Muscle of leg (tissue), 11 donors: ENCODE measurements around the gene PKLR. TPM values are rescaled to one million over a fixed set of nuclear protein-coding genes. Genes with fewer than 3 reads are reported as not detected.
A peak's percentile ranks its signal among the peaks of the same experiment; 100 is the strongest.

ENCODE experiments used
- DNase-seq: peaks from one replicate; pipeline ENCODE4 v3.0.0; 2013
- H3K27ac ChIP-seq: one replicate; pipeline ENCODE4 v1.5.1; 2013; ENCODE audit warnings: mild to moderate bottlenecking, low read length, control low read depth
- H3K27me3 ChIP-seq: one replicate; pipeline ENCODE4 v1.6.1; 2013; ENCODE audit warnings: low read length; ENCODE audit not compliant: control insufficient read depth, insufficient read depth
- H3K36me3 ChIP-seq: one replicate; pipeline ENCODE4 v1.6.1; 2013; ENCODE audit warnings: low read length; ENCODE audit not compliant: control insufficient read depth, insufficient read depth
- H3K4me1 ChIP-seq: one replicate; pipeline ENCODE4 v1.6.1; 2013; ENCODE audit warnings: low read length; ENCODE audit not compliant: control insufficient read depth, insufficient read depth
- H3K4me3 ChIP-seq: one replicate; pipeline ENCODE4 v1.5.1; 2013; ENCODE audit warnings: low read length, control low read depth
- H3K9me3 ChIP-seq: replicated peaks from 2 replicates; pipeline ENCODE4 v1.6.1; 2013; ENCODE audit warnings: low read depth, low read length; ENCODE audit not compliant: control insufficient read depth
- WGBS: methylation state at CpG from one replicate; pipeline ENCODE4 v1.1.5; 2013; ENCODE audit warnings: missing lambda C conversion rate; ENCODE audit not compliant: insufficient coverage; 5-methylcytosine and 5-hydroxymethylcytosine counted together
- polyA plus RNA-seq, 8 donors: library from polyadenylated mRNA; unstranded; fragments of 120-200 nt; gene quantifications; one replicate each; pipeline versions ENCODE4 v1.2.1 to v1.2.3, GENCODE V29; 2013; ENCODE audit warnings: inconsistent platforms in 1 of 8, low replicate concordance in 1 of 8; ENCODE audit not compliant: insufficient read length in 8 of 8, insufficient read depth in 1 of 8
- total RNA-seq: library from RNA; stranded (reverse); fragments of 120-200 nt; gene quantifications from one replicate; pipeline ENCODE4 v1.2.4, GENCODE V29; 2013

Gene PKLR
- total and polyA plus RNA-seq, 9 donors = 0.04 to 2.1 (median 0.18) TPM; not detected in 1

DNA sequence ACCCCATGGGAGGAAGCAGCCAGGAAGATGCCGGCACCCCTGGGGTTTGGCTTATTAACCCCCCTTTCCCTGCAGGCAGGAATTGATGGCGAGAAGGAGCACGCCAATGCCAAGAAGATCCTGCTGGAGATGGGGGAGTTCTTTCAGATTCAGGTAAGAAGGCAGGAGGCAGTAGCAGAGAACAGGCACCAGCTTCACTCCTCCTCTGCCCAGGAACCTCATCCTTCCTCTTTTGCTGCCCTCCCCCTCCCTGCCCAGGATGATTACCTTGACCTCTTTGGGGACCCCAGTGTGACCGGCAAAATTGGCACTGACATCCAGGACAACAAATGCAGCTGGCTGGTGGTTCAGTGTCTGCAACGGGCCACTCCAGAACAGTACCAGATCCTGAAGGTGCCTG, 18.3 kb upstream of the PKLR start:
- Histone ChIP-seq H3K36me3 (peaks cover 31% of the 10 kb centered on the region), H3K27ac (no peak overlapping the region), H3K4me1 (peaks cover 27% of the 10 kb centered on the region), H3K4me3 (no peak overlapping the region), H3K27me3 (no peaks in the 10 kb centered on the region), H3K9me3 (no peaks in the 10 kb centered on the region)
- WGBS = 69% methylated on average over 2 of the region's 5 CpGs
- no peak for DNase-seq

DNA sequence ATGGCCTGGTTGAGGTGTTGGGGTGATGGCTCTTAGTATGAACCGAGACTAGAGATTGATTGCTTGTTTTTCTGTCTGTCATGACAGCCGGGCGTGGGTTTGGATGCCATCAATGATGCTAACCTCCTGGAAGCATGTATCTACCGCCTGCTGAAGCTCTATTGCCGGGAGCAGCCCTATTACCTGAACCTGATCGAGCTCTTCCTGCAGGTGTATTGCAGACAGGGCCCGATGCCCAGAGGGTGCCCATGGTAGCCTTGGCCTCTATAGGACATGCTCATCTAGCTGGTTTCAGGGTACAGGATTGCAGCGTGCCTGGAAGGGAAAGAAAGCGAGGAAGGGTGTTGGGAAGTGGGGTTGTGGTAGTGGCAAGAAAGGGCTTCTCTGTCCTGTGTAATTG, 16.8 kb upstream of the PKLR start:
- Histone ChIP-seq H3K4me1 (peaks cover 31% of the 10 kb centered on the region), H3K36me3 (peaks cover 40% of the 10 kb centered on the region)
- 94% methylated on average over 9 of the region's 9 CpGs for WGBS

DNA sequence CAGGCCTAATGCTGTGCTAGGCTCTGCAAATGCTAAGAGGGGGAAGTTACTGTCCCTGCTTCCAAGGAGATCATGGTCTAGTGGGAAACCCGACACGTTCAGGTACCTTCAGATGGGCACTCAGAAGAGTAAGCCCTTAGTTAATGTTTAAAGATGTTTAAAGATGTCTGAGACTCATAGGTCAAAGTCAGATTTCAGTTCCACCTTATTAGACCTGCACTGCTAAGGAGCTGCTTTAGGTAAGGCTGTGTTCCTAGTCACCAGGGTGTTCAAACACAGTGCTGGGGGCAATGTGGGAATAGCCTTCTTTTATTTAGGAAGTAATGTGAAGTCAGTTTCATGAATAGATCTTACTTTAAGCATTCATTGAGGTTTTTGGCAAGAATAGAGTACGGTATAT, 15.7 kb upstream of the PKLR start:
- peaks cover 49% of the 10 kb centered on the region for H3K36me3 ChIP-seq
- no peaks in the 10 kb centered on the region for H3K9me3 ChIP-seq
- no peak overlapping the region for H3K27ac ChIP-seq
- no peak overlapping the region for H3K4me3 ChIP-seq
- peaks cover 24% of the 10 kb centered on the region for H3K4me1 ChIP-seq
- WGBS = 100% methylated on average over 2 of the region's 3 CpGs
- H3K27me3 ChIP-seq = no peaks in the 10 kb centered on the region
- DNase-seq = no peak

More for the DNA sequence above, 16.8 kb upstream of the PKLR start:
- no peak overlapping the region for H3K27ac ChIP-seq
- no peaks in the 10 kb centered on the region for H3K9me3 ChIP-seq
- H3K27me3 ChIP-seq = no peaks in the 10 kb centered on the region
- no peak for DNase-seq
- H3K4me3 ChIP-seq = no peak overlapping the region

DNA sequence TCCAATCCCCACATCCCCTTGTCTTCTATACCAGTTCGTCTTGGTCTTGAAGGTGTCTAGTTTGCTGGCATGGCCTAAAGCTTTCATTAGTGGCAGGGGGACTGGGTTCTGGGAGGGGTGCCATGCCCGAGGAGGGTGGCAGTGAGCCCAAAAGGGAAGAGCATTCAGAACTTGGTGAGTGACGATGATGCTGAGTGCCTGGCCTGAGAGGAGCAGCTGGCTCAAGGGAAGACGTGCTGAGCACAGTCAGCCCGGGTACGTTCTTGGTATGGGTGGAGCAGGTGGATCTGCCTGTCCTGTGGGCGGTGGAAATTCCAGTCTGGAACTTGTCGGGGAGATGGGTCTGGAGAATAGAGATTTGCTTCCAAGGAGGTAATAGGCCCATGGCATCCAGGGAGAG, 12.0 kb upstream of the PKLR start:
- H3K9me3 ChIP-seq = no peaks in the 10 kb centered on the region
- peaks cover 46% of the 10 kb centered on the region for H3K36me3 ChIP-seq
- H3K4me1 ChIP-seq = peaks cover 17% of the 10 kb centered on the region
- no peaks in the 10 kb centered on the region for H3K27me3 ChIP-seq
- DNase-seq = no peak
- 83% methylated on average over 7 of the region's 8 CpGs for WGBS
- H3K4me3 ChIP-seq = no peak overlapping the region
- H3K27ac ChIP-seq = peak overlapping the region; percentile 65

DNA sequence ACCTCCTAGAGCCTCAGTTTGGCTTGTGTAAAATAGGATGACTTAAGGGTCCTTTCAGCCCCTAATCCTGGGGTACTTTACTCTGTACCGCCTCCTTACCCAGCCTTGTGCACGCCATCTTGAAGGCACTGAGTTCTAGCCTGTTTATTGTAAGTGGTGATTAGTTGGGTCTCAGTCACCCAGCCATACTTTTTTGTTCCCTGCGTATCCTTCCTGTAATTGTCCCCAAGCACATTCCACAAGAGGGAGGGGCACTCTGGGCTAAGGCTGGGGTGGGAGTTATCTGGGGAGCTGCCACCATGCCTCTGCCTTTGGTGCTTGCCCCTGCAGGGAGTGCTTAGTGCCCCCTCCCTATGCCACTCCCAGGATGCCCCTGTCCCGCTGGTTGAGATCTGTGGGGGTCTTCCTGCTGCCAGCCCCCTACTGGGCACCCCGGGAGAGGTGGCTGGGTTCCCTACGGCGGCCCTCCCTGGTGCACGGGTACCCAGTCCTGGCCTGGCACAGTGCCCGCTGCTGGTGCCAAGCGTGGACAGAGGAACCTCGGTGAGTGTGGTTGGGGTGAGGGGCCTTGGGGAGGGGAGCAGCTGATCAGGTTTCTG, 8.3 kb upstream of the PKLR start:
- H3K4me1 ChIP-seq = peaks cover 32% of the 10 kb centered on the region
- peak; percentile 45 for DNase-seq
- WGBS = no CpG with 5 or more reads among the region's 11 CpGs

DNA sequence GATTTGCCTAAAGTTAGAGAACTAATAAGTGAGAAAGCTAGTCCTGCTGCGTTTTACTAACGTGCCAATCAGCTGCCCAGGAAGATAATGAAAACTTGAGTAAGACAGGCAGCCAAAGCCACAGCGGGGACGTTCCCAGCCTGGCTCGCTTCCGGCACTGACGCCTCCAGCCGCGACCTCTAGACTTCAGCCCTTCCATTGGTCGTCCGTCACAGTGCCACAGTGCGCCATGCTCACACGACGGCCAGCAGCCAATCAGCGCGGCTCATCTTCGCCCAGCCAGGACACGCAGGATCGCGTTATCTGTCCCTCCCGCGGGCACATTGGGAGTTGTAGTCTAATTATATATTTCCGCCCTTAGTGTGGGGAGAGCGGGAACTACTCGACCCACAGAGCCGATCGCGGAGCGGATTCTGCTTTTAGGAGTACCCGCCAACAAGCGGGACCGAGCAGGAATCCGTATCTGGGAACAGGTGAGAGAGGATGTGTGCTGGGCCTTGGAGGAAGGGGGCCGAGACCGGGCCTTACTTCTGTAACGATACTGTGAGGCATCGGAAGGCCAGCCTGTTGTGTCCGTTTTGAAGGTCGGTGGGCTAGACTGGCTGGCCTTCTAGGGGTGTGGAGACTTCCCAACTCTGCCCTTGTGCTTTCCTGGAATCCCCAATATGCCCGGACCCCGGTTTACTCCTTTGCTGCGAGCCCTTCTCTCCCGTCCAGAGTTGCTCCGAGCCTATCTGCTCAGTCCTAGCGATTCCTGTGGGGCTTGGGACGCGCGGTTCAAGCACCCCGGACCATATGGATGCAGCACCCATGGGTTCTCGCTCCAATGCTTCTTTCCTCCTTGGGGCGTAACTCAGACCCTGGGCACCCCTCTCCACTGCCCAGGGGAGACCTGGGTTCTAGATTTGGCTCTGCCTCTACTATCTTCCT, 7.5 kb upstream of the PKLR start, which contains the start of gene FDPS:
Gene FDPS (plus strand): TSS at position 374 of the 930 bp plus-strand sequence. CDS start 924 bp downstream, outside the sequence.
- peak; percentile 100 for DNase-seq
- WGBS = under 1% methylated on average over 37 of the region's 51 CpGs
- H3K4me3 ChIP-seq = peak within 1 kb of the TSS; percentile 84
- no peaks in the 10 kb centered on the region for H3K27me3 ChIP-seq
- H3K9me3 ChIP-seq = no peaks in the 10 kb centered on the region
- peak within 1 kb of the TSS; percentile 97 for H3K27ac ChIP-seq
- peaks cover 32% of the 10 kb centered on the region for H3K4me1 ChIP-seq
- peaks cover 24% of the 10 kb centered on the region for H3K36me3 ChIP-seq

More for the DNA sequence above, 8.3 kb upstream of the PKLR start:
- Histone ChIP-seq H3K36me3 (peaks cover 28% of the 10 kb centered on the region), H3K9me3 (no peaks in the 10 kb centered on the region), H3K27me3 (no peaks in the 10 kb centered on the region), H3K27ac (peak overlapping the region; percentile 97), H3K4me3 (peak overlapping the region; percentile 84)

DNA sequence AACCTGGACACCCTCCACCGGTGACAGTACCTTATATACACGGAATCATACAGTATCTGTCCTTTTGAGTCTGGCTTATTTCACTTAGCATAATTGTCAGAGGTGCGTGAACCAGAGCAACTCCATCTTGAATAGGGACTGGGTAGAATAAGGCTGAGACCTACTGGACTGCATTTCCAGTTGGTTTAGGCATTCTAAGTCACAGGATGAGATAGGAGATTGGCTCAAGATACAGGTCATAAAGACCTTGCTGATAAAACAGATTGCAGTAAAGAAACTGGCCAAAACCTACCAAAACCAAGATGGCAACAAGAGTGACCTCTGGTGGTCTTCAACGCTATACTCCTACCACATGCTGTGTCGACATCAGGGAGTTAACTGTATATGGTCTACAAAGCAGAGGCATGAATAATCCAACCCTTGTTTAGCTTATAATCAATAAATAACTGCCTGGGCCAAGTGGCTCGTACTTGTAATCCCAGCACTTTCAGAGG, 6.1 kb upstream of the PKLR start:
- Histone ChIP-seq H3K36me3 (peaks cover 14% of the 10 kb centered on the region), H3K4me3 (no peak overlapping the region), H3K27me3 (no peaks in the 10 kb centered on the region), H3K4me1 (peaks cover 29% of the 10 kb centered on the region), H3K27ac (peak overlapping the region; percentile 97), H3K9me3 (no peaks in the 10 kb centered on the region)
- WGBS = 74% methylated on average over 2 of the region's 6 CpGs
- DNase-seq = peak; percentile 68

DNA sequence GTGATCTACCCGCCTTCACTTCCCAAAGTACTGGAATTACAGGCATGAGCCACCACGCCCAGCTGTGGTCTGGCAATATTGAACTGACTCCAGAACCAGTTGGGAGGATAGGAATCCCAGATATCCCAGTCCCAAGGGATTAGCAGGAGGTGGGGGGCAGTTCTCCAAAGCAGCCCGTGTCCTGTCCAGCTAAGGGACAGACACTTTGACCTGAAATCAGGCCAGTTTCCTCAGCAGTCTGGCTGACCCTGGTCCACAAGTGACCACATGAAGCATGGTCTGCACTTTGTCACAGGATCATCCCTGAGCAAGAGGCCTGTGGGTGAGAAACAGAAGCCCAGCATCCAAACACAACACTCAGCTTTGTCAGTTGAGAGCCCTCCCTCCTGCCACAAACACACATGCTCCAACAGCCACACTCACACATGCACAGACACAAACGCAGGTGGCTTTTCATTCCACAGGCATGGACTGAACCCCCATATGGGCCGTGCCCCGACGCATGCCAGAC, 4.7 kb upstream of the PKLR start:
- 54% methylated on average over 5 of the region's 7 CpGs for WGBS
- Histone ChIP-seq H3K27ac (no peak overlapping the region), H3K4me3 (no peak overlapping the region), H3K4me1 (peaks cover 27% of the 10 kb centered on the region), H3K9me3 (no peaks in the 10 kb centered on the region), H3K27me3 (no peaks in the 10 kb centered on the region), H3K36me3 (peaks cover 5% of the 10 kb centered on the region)
- DNase-seq = no peak

DNA sequence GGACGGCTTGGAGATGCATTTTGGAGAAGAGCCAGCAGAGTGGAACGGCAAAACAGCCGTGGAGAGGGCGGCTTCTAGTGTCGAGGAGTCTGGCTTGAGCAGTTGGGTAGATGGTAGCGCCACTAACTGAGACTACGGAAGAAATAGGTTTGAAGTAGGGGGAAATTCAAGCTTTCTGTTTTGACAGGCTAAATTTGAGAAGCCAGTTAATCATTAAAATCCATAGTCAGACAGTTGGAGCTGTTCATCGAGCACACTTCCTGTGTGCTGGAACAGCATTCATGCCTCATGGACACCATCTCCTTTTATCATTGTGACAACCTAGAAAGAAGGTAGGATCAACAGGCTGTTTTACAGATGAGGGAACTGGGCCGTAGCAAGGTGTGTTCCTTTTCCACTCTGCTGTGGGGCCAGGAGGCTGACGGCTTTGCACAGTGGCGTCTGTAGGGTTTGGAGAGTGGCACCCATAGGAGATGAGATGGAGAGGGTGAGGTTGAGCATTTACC, 3.4 kb upstream of the PKLR start:
- WGBS = 82% methylated on average over 8 of the region's 11 CpGs
- Histone ChIP-seq H3K9me3 (no peaks in the 10 kb centered on the region), H3K4me1 (peaks cover 21% of the 10 kb centered on the region), H3K36me3 (no peaks in the 10 kb centered on the region), H3K27ac (no peak overlapping the region), H3K4me3 (no peak overlapping the region), H3K27me3 (no peaks in the 10 kb centered on the region)
- DNase-seq = no peak
